NCI-H510A (cell line): Measurements from ENCODE around the gene U2SURP.

Experiments used
- DNase-seq: peaks from one replicate; lab custom pipeline; 2025; lab: John Stamatoyannopoulos, UW

The U2SURP gene

DNA sequence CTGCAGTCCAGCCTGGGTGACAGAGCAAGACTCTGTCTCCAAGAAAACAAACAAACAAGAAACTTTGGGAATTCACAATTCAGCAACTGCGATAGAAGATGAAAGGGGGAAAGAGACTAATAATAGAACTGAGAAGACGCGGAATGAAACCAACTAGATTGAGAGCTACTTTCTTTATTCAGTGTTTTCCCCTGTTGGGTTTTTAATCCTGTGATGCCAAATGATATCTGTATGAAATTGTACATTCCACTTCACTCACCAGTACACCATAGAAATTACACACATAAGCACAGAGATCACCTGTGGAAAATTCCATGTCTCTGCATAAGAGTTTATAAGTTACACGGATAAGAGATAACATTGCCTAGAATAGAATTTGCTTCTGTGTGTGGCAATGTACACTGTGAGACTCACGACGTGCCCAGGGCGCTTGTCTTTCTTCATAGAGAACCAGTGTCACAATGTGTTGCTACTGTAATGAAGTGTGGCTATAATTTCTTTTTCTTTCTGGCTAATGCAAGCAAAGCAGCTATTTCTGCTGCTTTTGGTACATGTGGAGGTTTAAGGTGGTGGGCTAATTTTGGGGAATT, 100.5 kb downstream of the U2SURP start:
- DNase-seq, result no peak

- no peak for DNase-seq
These were observed 102.3 kb downstream of the U2SURP start for GRCh38 chr3:143103652-143104051.

GRCh38 chr3:143105170-143105569, 103.8 kb downstream of the U2SURP start:
- DNase-seq, result no peak

DNA sequence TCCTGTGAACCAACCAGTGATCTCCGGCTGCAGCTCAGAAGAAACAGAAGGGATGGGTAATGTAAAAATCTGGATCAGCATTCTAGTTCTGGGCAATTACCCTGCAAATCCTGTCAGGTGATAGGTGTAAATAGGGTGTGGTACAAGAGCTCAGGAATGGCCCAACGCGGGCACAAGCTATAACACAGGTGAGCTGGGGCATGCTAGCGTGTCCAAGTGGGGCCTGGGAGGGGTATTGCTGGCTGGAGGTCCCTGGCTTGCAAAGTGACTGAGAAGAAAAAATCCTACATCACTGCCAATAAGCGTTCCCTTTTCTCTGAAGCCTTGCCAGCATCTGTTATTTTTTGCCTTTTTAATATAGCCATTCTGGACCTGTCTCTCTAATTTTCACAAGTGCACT, 108.5 kb downstream of the U2SURP start:
- DNase-seq, result no peak
